Neural progenitor cell (in vitro differentiated cells): ENCODE measurements around the gene ATAD2B. TPM values are rescaled to one million over a fixed set of nuclear protein-coding genes. Genes with fewer than 3 reads are reported as not detected.

Experiments
- DNase-seq: peaks from one replicate; pipeline ENCODE4 v3.0.0-alpha.2; 2016; ENCODE audit warnings: low spot score
- H2AFZ ChIP-seq: fragments of 200-600 bp; sonication (generic); replicated peaks from 2 replicates; pipeline ENCODE4 v1.6.1; 2016; ENCODE audit warnings: antibody characterized with exemption
- H3F3A ChIP-seq: fragments of 200-600 bp; sonication (generic); 2 replicates; pipeline ENCODE4 v1.6.1; 2016; ENCODE audit warnings: antibody characterized with exemption, low read depth
- H3K27ac ChIP-seq: fragments of 200-600 bp; sonication (generic); 2 replicates; pipeline ENCODE4 v1.5.1; 2016; ENCODE audit warnings: mild to moderate bottlenecking
- H3K27me3 ChIP-seq: fragments of 200-600 bp; sonication (generic); 2 replicates; pipeline ENCODE4 v1.6.1; 2016; ENCODE audit warnings: mild to moderate bottlenecking, moderate library complexity
- H3K36me3 ChIP-seq: fragments of 200-600 bp; sonication (generic); 2 replicates; pipeline ENCODE4 v1.5.1; 2016
- H3K4me1 ChIP-seq: fragments of 200-600 bp; sonication (generic); 2 replicates; pipeline ENCODE4 v1.6.1; 2016; ENCODE audit warnings: mixed run types
- H3K4me2 ChIP-seq: fragments of 200-600 bp; sonication (generic); 2 replicates; pipeline ENCODE4 v1.6.1; 2016
- H3K4me3 ChIP-seq: fragments of 200-600 bp; sonication (generic); 2 replicates; pipeline ENCODE4 v1.5.1; 2016
- H3K79me2 ChIP-seq: fragments of 200-600 bp; sonication (generic); 2 replicates; pipeline ENCODE4 v1.6.1; 2016; ENCODE audit warnings: low read depth
- H3K9ac ChIP-seq: fragments of 200-600 bp; sonication (generic); 2 replicates; pipeline ENCODE4 v1.6.1; 2016
- H3K9me3 ChIP-seq: fragments of 200-600 bp; sonication (generic); 2 replicates; pipeline ENCODE4 v1.5.1; 2016; ENCODE audit warnings: low read depth
- H4K20me1 ChIP-seq: fragments of 200-600 bp; sonication (generic); 2 replicates; pipeline ENCODE4 v1.6.1; 2016; ENCODE audit warnings: low read depth
- H3K27ac Mint-ChIP-seq: 3 replicates; pipeline ENCODE4 v1.8.0; 2021; ENCODE audit warnings: mixed read lengths
- H3K27me3 Mint-ChIP-seq: 2 replicates; pipeline ENCODE4 v1.8.0; 2022; ENCODE audit warnings: low read depth, mild to moderate bottlenecking, inconsistent platforms, moderate library complexity, mixed read lengths; ENCODE audit not compliant: insufficient read depth
- H3K36me3 Mint-ChIP-seq: 3 replicates; pipeline ENCODE4 v1.8.0; 2021; ENCODE audit warnings: mixed read lengths
- H3K4me1 Mint-ChIP-seq: 3 replicates; pipeline ENCODE4 v1.8.0; 2021; ENCODE audit warnings: mixed read lengths
- H3K4me3 Mint-ChIP-seq: 3 replicates; pipeline ENCODE4 v1.8.0; 2021; ENCODE audit warnings: mild to moderate bottlenecking, moderate library complexity, mixed read lengths
- H3K9me3 Mint-ChIP-seq: 3 replicates; pipeline ENCODE4 v1.8.0; 2020; ENCODE audit warnings: mixed read lengths
- CTCF ChIP-seq: fragments of 200-600 bp; sonication (generic); IDR thresholded peaks from 2 replicates; pipeline ENCODE4 v1.5.1; 2017; ENCODE audit warnings: antibody characterized with exemption, mild to moderate bottlenecking
- EZH2 ChIP-seq: fragments of 200-600 bp; sonication (generic); IDR thresholded peaks from 2 replicates; pipeline ENCODE4 v1.6.1; 2017; ENCODE audit warnings: antibody characterized with exemption, mild to moderate bottlenecking, moderate library complexity
- EZH2phosphoT487 ChIP-seq: fragments of 200-600 bp; sonication (generic); IDR thresholded peaks from 2 replicates; pipeline ENCODE4 v1.6.1; 2017; ENCODE audit warnings: antibody characterized with exemption
- total RNA-seq: library from RNA; depleted of rRNA; stranded (reverse); fragments of >200 nt; gene quantifications from 2 replicates; pipeline ENCODE4 v1.2.3, GENCODE V29; 2015; ENCODE audit warnings: low replicate concordance

ATAD2B gene
- total RNA-seq, 1 donor from 2014 or later: 38.7 TPM

GRCh38 chr2:23712756-23713151 is 214.2 kb downstream of the ATAD2B start:
- Histone ChIP-seq H4K20me1 (peaks cover 7% of the 10 kb centered on the region), H3K27ac (peak overlapping the region; percentile 90), H2AFZ (no peak overlapping the region), H3F3A (peaks cover 27% of the 10 kb centered on the region), H3K4me1 (peaks cover 26% of the 10 kb centered on the region), H3K36me3 (no peaks in the 10 kb centered on the region), H3K79me2 (no peaks in the 10 kb centered on the region), H3K4me3 (no peak overlapping the region), H3K4me2 (peak overlapping the region; percentile 64), H3K9me3 (no peaks in the 10 kb centered on the region), H3K9ac (no peak overlapping the region), H3K27me3 (no peaks in the 10 kb centered on the region)
- H3K9me3 Mint-ChIP-seq: peaks cover 6% of the 10 kb centered on the region
- DNase-seq: no peak
- peaks cover 4% of the 10 kb centered on the region for H3K27me3 Mint-ChIP-seq
- TF ChIP-seq CTCF: no peak
- no peak for TF ChIP-seq EZH2phosphoT487
- TF ChIP-seq EZH2: no peak
- peaks cover 27% of the 10 kb centered on the region for H3K4me1 Mint-ChIP-seq
- H3K36me3 Mint-ChIP-seq: peaks cover 13% of the 10 kb centered on the region
- H3K4me3 Mint-ChIP-seq: peak overlapping the region; percentile 63
- H3K27ac Mint-ChIP-seq: peak overlapping the region; percentile 86

DNA sequence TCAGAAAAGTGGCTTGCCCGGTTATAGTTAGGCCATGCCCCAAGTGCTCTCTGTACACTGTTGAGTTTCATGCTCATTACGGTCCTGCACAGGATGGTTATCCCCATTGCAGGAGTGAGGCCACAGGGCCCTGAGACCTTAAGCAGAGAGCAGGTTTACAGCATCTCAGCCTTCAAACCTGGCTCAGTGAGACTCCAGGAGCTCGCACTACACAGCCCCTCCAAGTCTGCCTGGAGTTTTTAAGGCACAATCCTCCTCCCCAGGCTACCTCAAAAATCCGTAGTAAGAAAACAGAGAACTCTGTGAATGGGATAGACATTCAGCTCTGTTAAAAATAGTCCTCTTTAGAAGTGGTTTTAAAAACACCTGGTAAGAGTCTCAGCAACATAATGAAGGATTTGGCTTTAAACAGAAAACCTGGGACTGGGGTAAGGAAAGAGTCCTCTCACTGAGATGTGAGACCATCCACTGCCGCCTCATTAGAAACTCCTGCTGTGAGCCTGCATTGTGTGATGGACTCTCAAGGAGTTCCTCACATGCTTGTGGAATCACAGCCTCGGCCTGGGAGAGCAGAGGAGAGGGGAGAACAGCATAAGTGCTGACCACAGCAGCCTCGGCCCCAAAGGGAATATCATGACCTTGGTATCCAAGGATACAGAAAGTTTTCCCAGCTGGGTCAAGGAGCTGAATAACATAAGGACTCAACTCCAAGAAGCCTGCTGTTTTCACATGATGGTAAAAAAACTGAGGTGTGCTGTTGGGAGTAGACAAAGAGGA is 214.8 kb downstream of the ATAD2B start:
- Histone ChIP-seq H3K4me2 (peak overlapping the region; percentile 64), H3K27ac (peak overlapping the region; percentile 90), H3K27me3 (no peaks in the 10 kb centered on the region), H3F3A (peaks cover 27% of the 10 kb centered on the region), H3K9me3 (no peaks in the 10 kb centered on the region), H3K9ac (no peak overlapping the region), H3K4me3 (no peak overlapping the region), H3K36me3 (no peaks in the 10 kb centered on the region), H3K4me1 (peaks cover 26% of the 10 kb centered on the region), H4K20me1 (peaks cover 7% of the 10 kb centered on the region), H3K79me2 (no peaks in the 10 kb centered on the region), H2AFZ (no peak overlapping the region)
- Mint-ChIP-seq H3K4me1 (peaks cover 29% of the 10 kb centered on the region), H3K4me3 (peak overlapping the region; percentile 21), H3K36me3 (peaks cover 18% of the 10 kb centered on the region), H3K27ac (peak overlapping the region; percentile 86), H3K9me3 (peaks cover 6% of the 10 kb centered on the region), H3K27me3 (peaks cover 4% of the 10 kb centered on the region)
- TF ChIP-seq EZH2phosphoT487: no peak
- no peak for TF ChIP-seq CTCF
- no peak for TF ChIP-seq EZH2
- DNase-seq: peak; percentile 84

DNA sequence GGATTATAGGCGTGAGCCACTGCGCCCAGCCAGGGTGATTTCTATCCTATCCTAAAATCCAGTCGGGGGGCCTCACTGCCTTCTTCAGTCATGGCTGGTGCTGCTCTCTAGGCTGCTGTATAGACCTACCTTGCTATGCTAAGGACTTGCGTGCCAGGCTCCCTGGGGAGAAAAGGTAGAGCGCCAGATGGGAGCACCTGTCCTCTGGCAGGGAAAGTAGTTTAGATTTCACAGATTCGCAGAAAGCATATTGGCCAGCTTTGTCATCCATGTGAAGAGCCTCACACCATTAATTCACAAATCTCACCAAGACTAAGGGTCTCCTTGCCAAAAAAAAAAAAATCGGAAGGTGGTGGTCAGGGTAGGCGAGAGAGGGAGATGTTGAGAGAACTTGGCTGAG is 217.6 kb downstream of the ATAD2B start:
- Histone ChIP-seq H3K9me3 (no peaks in the 10 kb centered on the region), H3F3A (peaks cover 27% of the 10 kb centered on the region), H3K36me3 (no peaks in the 10 kb centered on the region), H3K4me3 (no peak overlapping the region), H3K9ac (no peak overlapping the region), H3K27me3 (no peaks in the 10 kb centered on the region), H3K79me2 (no peaks in the 10 kb centered on the region), H3K4me1 (peaks cover 26% of the 10 kb centered on the region), H4K20me1 (peaks cover 7% of the 10 kb centered on the region), H2AFZ (no peak overlapping the region), H3K4me2 (no peak overlapping the region), H3K27ac (no peak overlapping the region)
- H3K4me1 Mint-ChIP-seq: peaks cover 29% of the 10 kb centered on the region
- peaks cover 4% of the 10 kb centered on the region for H3K27me3 Mint-ChIP-seq
- TF ChIP-seq CTCF (no peak), EZH2 (no peak), EZH2phosphoT487 (no peak)
- H3K9me3 Mint-ChIP-seq: peaks cover 6% of the 10 kb centered on the region
- DNase-seq: no peak
- peaks cover 31% of the 10 kb centered on the region for H3K36me3 Mint-ChIP-seq
- H3K4me3 Mint-ChIP-seq: no peak overlapping the region
- no peak overlapping the region for H3K27ac Mint-ChIP-seq
